Stromal cell of bone marrow (primary cell): ENCODE data around the gene LRRC72.
"Not testable (repeated sequence)": the region's sequence is repeated elsewhere in the genome, so short reads cannot be mapped to it uniquely, and the experiment has no call there.

Source experiments
- DNase-seq: peaks from one replicate; pipeline ENCODE4 v3.0.0-alpha.2; 2012; ENCODE audit warnings: low read depth

LRRC72 gene

GRCh38 chr7:16579216-16579615 is 52.6 kb downstream of the LRRC72 start:
- DNase-seq, result no peak

GRCh38 chr7:16581286-16581685 is 54.7 kb downstream of the LRRC72 start:
- DNase-seq, result no peak

- no peak for DNase-seq
These were observed 57.2 kb downstream of the LRRC72 start for GRCh38 chr7:16583834-16584233.

GRCh38 chr7:16585540-16585939 is 58.9 kb downstream of the LRRC72 start:
- no peak for DNase-seq

GRCh38 chr7:16586081-16586874 is 59.7 kb downstream of the LRRC72 start:
- no peak for DNase-seq

- DNase-seq, result no peak
These were observed 60.5 kb downstream of the LRRC72 start for GRCh38 chr7:16587129-16587528.

GRCh38 chr7:16587790-16588189 is 61.2 kb downstream of the LRRC72 start:
- DNase-seq, result no peak

- no peak for DNase-seq
These were observed 63.3 kb downstream of the LRRC72 start for GRCh38 chr7:16589881-16590280.

- DNase-seq, result no peak
These were observed 63.8 kb downstream of the LRRC72 start for GRCh38 chr7:16590424-16590823.

GRCh38 chr7:16592395-16592794 is 65.8 kb downstream of the LRRC72 start:
- DNase-seq, result no peak

GRCh38 chr7:16594061-16594460 is 67.4 kb downstream of the LRRC72 start:
- DNase-seq, result peak; percentile 52

- no peak for DNase-seq
These were observed 68.1 kb downstream of the LRRC72 start for GRCh38 chr7:16594676-16595075.

GRCh38 chr7:16595596-16595995 is 69.0 kb downstream of the LRRC72 start:
- not testable (repeated sequence) for DNase-seq

- no peak for DNase-seq
These were observed 71.4 kb downstream of the LRRC72 start for GRCh38 chr7:16598015-16598414.

GRCh38 chr7:16599860-16600259 is 73.2 kb downstream of the LRRC72 start:
- DNase-seq, result no peak

- DNase-seq, result no peak
These were observed 77.0 kb downstream of the LRRC72 start for GRCh38 chr7:16603633-16604032.

GRCh38 chr7:16604054-16604453 is 77.4 kb downstream of the LRRC72 start:
- DNase-seq, result no peak

GRCh38 chr7:16606704-16607103 is 80.1 kb downstream of the LRRC72 start:
- DNase-seq, result no peak

- no peak for DNase-seq
These were observed 83.3 kb downstream of the LRRC72 start for GRCh38 chr7:16609842-16610450.

- no peak for DNase-seq
These were observed 85.1 kb downstream of the LRRC72 start for GRCh38 chr7:16611711-16612110.

- no peak for DNase-seq
These were observed 88.6 kb downstream of the LRRC72 start for GRCh38 chr7:16615228-16615627.

GRCh38 chr7:16616122-16616521 is 89.5 kb downstream of the LRRC72 start:
- DNase-seq, result no peak

GRCh38 chr7:16616542-16616941 is 89.9 kb downstream of the LRRC72 start:
- no peak for DNase-seq

GRCh38 chr7:16619979-16620408 is 93.4 kb downstream of the LRRC72 start:
- no peak for DNase-seq
